Stomach (tissue), 9 donors: ENCODE measurements around the gene PSIP1. TPM values are rescaled to one million over a fixed set of nuclear protein-coding genes. Genes with fewer than 3 reads are reported as not detected.

Experiments
- DNase-seq, 2 donors: peaks; one replicate each; pipeline versions ENCODE4 v3.0.0 to v3.0.0-alpha.2; 2013 to 2019
- H3K27ac ChIP-seq, 5 donors: fragments of 200-600 bp in 4 of 5; sonication (generic) in 4 of 5; one replicate each; pipeline ENCODE4 v1.5.1; 2013 to 2019; ENCODE audit warnings: mild to moderate bottlenecking in 1 of 5, moderate library complexity in 1 of 5
- H3K27me3 ChIP-seq, 3 donors: fragments of 200-600 bp; sonication (generic); one replicate each; pipeline ENCODE4 v1.5.1; 2017 to 2019; ENCODE audit warnings: mixed run types in 1 of 3
- H3K36me3 ChIP-seq, 4 donors: fragments of 200-600 bp; sonication (generic); 1 replicate in 3 of 4; 2 replicates in 1 of 4; pipeline ENCODE4 v1.5.1; 2016 to 2019
- H3K4me1 ChIP-seq, 4 donors: fragments of 200-600 bp; sonication (generic); one replicate each; pipeline ENCODE4 v1.5.1; 2016 to 2019
- H3K4me3 ChIP-seq, 4 donors: fragments of 200-600 bp; sonication (generic) in 3 of 4; one replicate each; pipeline ENCODE4 v1.5.1; 2016 to 2019; ENCODE audit warnings: mild to moderate bottlenecking in 1 of 4
- H3K9me3 ChIP-seq, 4 donors: fragments of 200-600 bp; sonication (generic); one replicate each; pipeline ENCODE4 v1.5.1; 2016 to 2019
- EP300 ChIP-seq: sonication (generic); formaldehyde crosslinking; IDR thresholded peaks from one replicate; pipeline ENCODE4 v1.6.1; 2017; ENCODE audit warnings: antibody characterized with exemption
- POLR2A ChIP-seq, 4 donors: fragments of 450-650 bp; IDR thresholded peaks; one replicate each; pipeline ENCODE4 v1.6.1; 2016; ENCODE audit warnings: antibody characterized with exemption in 4 of 4, control low read depth in 2 of 4, mild to moderate bottlenecking in 1 of 4, moderate library complexity in 1 of 4
- POLR2AphosphoS5 ChIP-seq, 3 donors: sonication (generic); formaldehyde crosslinking; IDR thresholded peaks; one replicate each; pipeline ENCODE4 v1.6.1; 2016; ENCODE audit warnings: antibody characterized with exemption in 3 of 3
- WGBS, 5 donors: extraction: QIAGEN DNeasy Blood & Tissue Kit in 3 of 5; methylation state at CpG; one replicate each; pipeline versions ENCODE4 v1.1.5 to v1.1.7; 2013 to 2018; 5-methylcytosine and 5-hydroxymethylcytosine counted together
- intact Hi-C: fragments of 100-400 bp; cut with DNase I; formaldehyde crosslinking; loops from one replicate; pipeline ENCODE4 v1.15.1; 2023; ENCODE audit warnings: low total_unique reads
- polyA plus RNA-seq, 3 donors: library from polyadenylated mRNA; stranded (reverse); fragments of 200-250 nt; gene quantifications; one replicate each; pipeline ENCODE4 v1.2.3, GENCODE V29; 2013
- total RNA-seq, 5 donors: library from RNA; depleted of rRNA; stranded (reverse); fragments of >200 nt; gene quantifications; one replicate each; pipeline versions ENCODE4 v1.1.0 to v1.2.3, GENCODE V29; 2014 to 2016
- TF ChIP-seq, protein P1 (sequence below), 7 experiments: fragments of 450-650 bp in 4 of 7; fragments of 200-600 bp in 3 of 7; sonication (generic) in 3 of 7; IDR thresholded peaks; one replicate each; pipeline ENCODE4 v1.5.1; 2016 to 2019; ENCODE audit warnings: antibody characterized with exemption in 7 of 7, control low read depth in 2 of 7, mild to moderate bottlenecking in 1 of 7
- donor health status: healthy with polysubstance abuse.
- donor health status: Bipolar disorder and iron deficiency.
- donor health status: healthy.

Gene PSIP1
- total and polyA plus RNA-seq, 8 donors: 6.4 to 90.1 (median 29.2) TPM

- Histone ChIP-seq H3K36me3 (peaks cover 12 to 69% (median 64%) of the 10 kb centered on the region in 4 donors), H3K27ac (no peak overlapping the region), H3K4me3 (no peak overlapping the region), H3K4me1 (peaks cover 0 to 24% (median 11%) of the 10 kb centered on the region in 4 donors), H3K9me3 (no peaks in the 10 kb centered on the region), H3K27me3 (no peaks in the 10 kb centered on the region)
- TF ChIP-seq, protein P1, sequence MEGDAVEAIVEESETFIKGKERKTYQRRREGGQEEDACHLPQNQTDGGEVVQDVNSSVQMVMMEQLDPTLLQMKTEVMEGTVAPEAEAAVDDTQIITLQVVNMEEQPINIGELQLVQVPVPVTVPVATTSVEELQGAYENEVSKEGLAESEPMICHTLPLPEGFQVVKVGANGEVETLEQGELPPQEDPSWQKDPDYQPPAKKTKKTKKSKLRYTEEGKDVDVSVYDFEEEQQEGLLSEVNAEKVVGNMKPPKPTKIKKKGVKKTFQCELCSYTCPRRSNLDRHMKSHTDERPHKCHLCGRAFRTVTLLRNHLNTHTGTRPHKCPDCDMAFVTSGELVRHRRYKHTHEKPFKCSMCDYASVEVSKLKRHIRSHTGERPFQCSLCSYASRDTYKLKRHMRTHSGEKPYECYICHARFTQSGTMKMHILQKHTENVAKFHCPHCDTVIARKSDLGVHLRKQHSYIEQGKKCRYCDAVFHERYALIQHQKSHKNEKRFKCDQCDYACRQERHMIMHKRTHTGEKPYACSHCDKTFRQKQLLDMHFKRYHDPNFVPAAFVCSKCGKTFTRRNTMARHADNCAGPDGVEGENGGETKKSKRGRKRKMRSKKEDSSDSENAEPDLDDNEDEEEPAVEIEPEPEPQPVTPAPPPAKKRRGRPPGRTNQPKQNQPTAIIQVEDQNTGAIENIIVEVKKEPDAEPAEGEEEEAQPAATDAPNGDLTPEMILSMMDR (IDR thresholded peaks at IDR 0.05): peak in 1 of 7 experiments; percentile 13
- TF ChIP-seq EP300 (no peak), POLR2AphosphoS5 (IDR thresholded peaks at IDR 0.05) (no peak), POLR2A (IDR thresholded peaks at IDR 0.05) (no peak)
- intact Hi-C loops: no loop called here
- 8 to 39% (median 25%) methylated on average over 1 of the region's 1 CpG for WGBS, 5 donors
- peak in 1 of 2 donors; percentile 8 for DNase-seq
Observed at GRCh38 chr9:15469406-15469805, 41.4 kb downstream of the PSIP1 start.

DNA sequence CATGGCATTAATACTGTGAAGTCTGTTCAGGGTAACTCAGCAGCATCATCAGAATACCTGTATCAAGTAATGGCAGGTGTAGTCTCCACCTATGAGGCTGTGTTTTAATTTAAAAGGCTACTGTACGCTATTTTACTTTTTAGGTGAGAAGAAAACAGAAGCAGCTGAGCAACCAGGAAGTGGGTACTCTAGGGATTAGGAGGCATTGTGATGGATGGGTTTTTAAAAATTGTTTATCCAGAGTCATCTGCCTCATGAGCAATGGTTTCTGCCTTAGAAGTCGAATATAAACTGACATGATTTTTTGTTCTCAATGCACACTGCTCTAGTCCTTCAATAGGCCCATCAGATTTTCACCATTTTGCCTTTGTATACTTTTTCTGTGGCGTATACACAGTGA is 42.6 kb downstream of the PSIP1 start:
- no peak overlapping the region for H3K4me3 ChIP-seq
- peaks cover 0 to 34% (median 11%) of the 10 kb centered on the region in 4 donors for H3K4me1 ChIP-seq
- intact Hi-C loops: no loop called here
- DNase-seq: peak in 1 of 2 donors; percentile 22
- H3K27me3 ChIP-seq: no peaks in the 10 kb centered on the region
- TF ChIP-seq, protein P1 (IDR thresholded peaks at IDR 0.05): no peak
- no peak for TF ChIP-seq POLR2A (IDR thresholded peaks at IDR 0.05)
- TF ChIP-seq POLR2AphosphoS5 (IDR thresholded peaks at IDR 0.05): no peak
- no peak for TF ChIP-seq EP300
- 58 to 94% (median 83%) methylated on average over 3 of the region's 3 CpGs for WGBS, 5 donors
- H3K27ac ChIP-seq: no peak overlapping the region
- no peaks in the 10 kb centered on the region for H3K9me3 ChIP-seq
- H3K36me3 ChIP-seq: peaks cover 12 to 78% (median 68%) of the 10 kb centered on the region in 4 donors

- WGBS, 5 donors: 59 to 67% (median 62%) methylated on average over 2 of the region's 2 CpGs
- Histone ChIP-seq H3K36me3 (peaks cover 21 to 98% (median 95%) of the 10 kb centered on the region in 4 donors), H3K4me1 (peaks cover 0 to 10% (median 3%) of the 10 kb centered on the region in 4 donors), H3K9me3 (no peaks in the 10 kb centered on the region), H3K27me3 (no peaks in the 10 kb centered on the region), H3K4me3 (no peak overlapping the region), H3K27ac (no peak overlapping the region)
- no peak for DNase-seq
- intact Hi-C loops: no loop called here
- TF ChIP-seq POLR2AphosphoS5 (IDR thresholded peaks at IDR 0.05) (no peak), POLR2A (IDR thresholded peaks at IDR 0.05) (no peak), EP300 (no peak)
- TF ChIP-seq, protein P1 (IDR thresholded peaks at IDR 0.05): no peak
Observed at GRCh38 chr9:15461601-15462000, 49.2 kb downstream of the PSIP1 start.

- H3K4me1 ChIP-seq: peaks cover 0 to 10% (median 3%) of the 10 kb centered on the region in 4 donors
- peaks cover 20 to 96% (median 94%) of the 10 kb centered on the region in 4 donors for H3K36me3 ChIP-seq
- no peak overlapping the region for H3K27ac ChIP-seq
- no peak for DNase-seq
- TF ChIP-seq EP300: no peak
- TF ChIP-seq, protein P1 (IDR thresholded peaks at IDR 0.05): no peak
- no peak for TF ChIP-seq POLR2AphosphoS5 (IDR thresholded peaks at IDR 0.05)
- no peak for TF ChIP-seq POLR2A (IDR thresholded peaks at IDR 0.05)
- H3K27me3 ChIP-seq: no peaks in the 10 kb centered on the region
- intact Hi-C loops: no loop called here
- no peak overlapping the region for H3K4me3 ChIP-seq
- H3K9me3 ChIP-seq: no peaks in the 10 kb centered on the region
- 91 to 98% (median 95%) methylated on average over 8 of the region's 8 CpGs for WGBS, 5 donors
Observed at GRCh38 chr9:15461056-15461455, 49.7 kb downstream of the PSIP1 start.
